Immature natural killer cell (primary cell): ENCODE measurements around the gene TAS2R46. TPM values are rescaled to one million over a fixed set of nuclear protein-coding genes. Genes with fewer than 3 reads are reported as not detected.
A peak's percentile ranks its signal among the peaks of the same experiment; 100 is the strongest.
"Not testable (repeated sequence)": the region's sequence is repeated elsewhere in the genome, so short reads cannot be mapped to it uniquely, and the experiment has no call there.

ENCODE experiments used
- DNase-seq, 3 donors: peaks; one replicate each; pipeline ENCODE4 v3.0.0; 2022; ENCODE audit warnings: mixed read lengths in 1 of 3
- H3K27ac Mint-ChIP-seq, 6 donors: one replicate each; pipeline ENCODE4 v1.8.0; 2020; ENCODE audit warnings: mixed read lengths in 6 of 6, mild to moderate bottlenecking in 5 of 6, inconsistent platforms in 4 of 6, moderate library complexity in 3 of 6
- H3K27me3 Mint-ChIP-seq, 3 donors: one replicate each; pipeline ENCODE4 v1.8.0; 2020 to 2021; ENCODE audit warnings: low read depth in 3 of 3, mild to moderate bottlenecking in 3 of 3, mixed read lengths in 3 of 3, moderate library complexity in 3 of 3, inconsistent platforms in 1 of 3
- H3K36me3 Mint-ChIP-seq, 3 donors: one replicate each; pipeline ENCODE4 v1.8.0; 2020; ENCODE audit warnings: mixed read lengths in 3 of 3, inconsistent platforms in 2 of 3, mild to moderate bottlenecking in 2 of 3
- H3K4me1 Mint-ChIP-seq, 2 donors: one replicate each; pipeline ENCODE4 v1.8.0; 2020; ENCODE audit warnings: inconsistent platforms in 2 of 2, mild to moderate bottlenecking in 2 of 2, mixed read lengths in 2 of 2, moderate library complexity in 1 of 2
- H3K4me3 Mint-ChIP-seq, 5 donors: one replicate each; pipeline ENCODE4 v1.8.0; 2020; ENCODE audit warnings: mild to moderate bottlenecking in 5 of 5, mixed read lengths in 5 of 5, inconsistent platforms in 3 of 5, moderate library complexity in 3 of 5
- H3K9me3 Mint-ChIP-seq, 6 donors: one replicate each; pipeline ENCODE4 v1.8.0; 2020; ENCODE audit warnings: mild to moderate bottlenecking in 6 of 6, mixed read lengths in 6 of 6, inconsistent platforms in 4 of 6, moderate library complexity in 3 of 6
- polyA plus RNA-seq, 3 donors: library from polyadenylated mRNA; unstranded; fragments of 300-500 nt; fragmentation: Illumina TruSeq; gene quantifications; one replicate each; pipeline ENCODE4 v1.2.3, GENCODE V29; 2021

Gene TAS2R46, protein sequence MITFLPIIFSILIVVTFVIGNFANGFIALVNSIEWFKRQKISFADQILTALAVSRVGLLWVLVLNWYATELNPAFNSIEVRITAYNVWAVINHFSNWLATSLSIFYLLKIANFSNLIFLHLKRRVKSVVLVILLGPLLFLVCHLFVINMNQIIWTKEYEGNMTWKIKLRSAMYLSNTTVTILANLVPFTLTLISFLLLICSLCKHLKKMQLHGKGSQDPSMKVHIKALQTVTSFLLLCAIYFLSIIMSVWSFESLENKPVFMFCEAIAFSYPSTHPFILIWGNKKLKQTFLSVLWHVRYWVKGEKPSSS
- polyA plus RNA-seq, result not detected

DNA sequence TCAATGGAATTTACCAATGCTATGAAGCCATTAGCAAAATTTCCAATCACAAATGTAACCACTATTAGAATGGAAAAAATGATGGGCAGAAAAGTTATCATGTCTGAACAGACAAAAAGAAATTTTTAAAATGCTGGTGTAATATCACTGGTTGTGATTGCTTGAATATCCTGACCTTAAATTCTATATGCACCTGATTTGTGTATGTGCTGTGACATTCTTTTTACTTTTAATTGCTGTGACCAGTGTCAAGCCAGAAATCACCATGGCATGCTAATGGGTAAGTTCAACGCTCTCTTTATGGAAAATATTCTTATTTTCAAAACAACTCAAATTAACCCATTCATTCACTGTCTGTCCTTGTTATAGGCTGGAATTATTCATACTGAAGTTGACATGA lies at the start of gene TAS2R46:
Gene TAS2R46 (minus strand): TSS at position 101 of the 400 bp plus-strand sequence. CDS start 0 bp downstream, at position 101.
- H3K27me3 Mint-ChIP-seq, H3K9me3 Mint-ChIP-seq, H3K4me3 Mint-ChIP-seq, DNase-seq, H3K36me3 Mint-ChIP-seq: not testable (repeated sequence)
- peak within 1 kb of the TSS in 4 of 6 donors; percentile 14 to 35 (median 20) for H3K27ac Mint-ChIP-seq
- H3K4me1 Mint-ChIP-seq, result peaks cover 8 to 40% of the 10 kb centered on the region in 2 donors

DNA sequence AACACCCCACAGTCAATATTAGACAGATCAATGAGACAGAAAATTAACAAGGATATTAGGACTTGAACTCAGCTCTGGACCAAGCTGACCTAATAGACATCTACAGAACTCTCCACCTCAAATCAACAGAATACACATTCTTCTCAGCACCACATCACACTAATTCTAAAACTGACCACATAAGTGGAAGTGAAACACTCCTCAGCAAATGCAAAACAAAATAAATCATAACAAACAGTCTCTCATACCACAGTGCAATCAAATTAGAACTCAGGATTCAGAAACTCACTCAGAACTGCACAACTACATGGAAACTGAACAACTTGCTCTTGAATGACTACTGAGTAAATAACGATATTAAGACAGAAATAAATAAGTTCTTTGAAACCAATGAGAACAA lies 49.1 kb upstream of the TAS2R46 start:
- H3K9me3 Mint-ChIP-seq, result peaks cover 0 to 14% (median 11%) of the 10 kb centered on the region in 6 donors
- H3K27ac Mint-ChIP-seq, result peak overlapping the region in 4 of 6 donors; percentile 2 to 62 (median 36)
- peaks cover 54 to 96% of the 10 kb centered on the region in 2 donors for H3K4me1 Mint-ChIP-seq
- H3K4me3 Mint-ChIP-seq, result peak overlapping the region in 2 of 5 donors; percentile 8 to 55
- not testable (repeated sequence) for DNase-seq, H3K27me3 Mint-ChIP-seq
- H3K36me3 Mint-ChIP-seq, result peaks cover 10 to 30% (median 12%) of the 10 kb centered on the region in 3 donors

DNA sequence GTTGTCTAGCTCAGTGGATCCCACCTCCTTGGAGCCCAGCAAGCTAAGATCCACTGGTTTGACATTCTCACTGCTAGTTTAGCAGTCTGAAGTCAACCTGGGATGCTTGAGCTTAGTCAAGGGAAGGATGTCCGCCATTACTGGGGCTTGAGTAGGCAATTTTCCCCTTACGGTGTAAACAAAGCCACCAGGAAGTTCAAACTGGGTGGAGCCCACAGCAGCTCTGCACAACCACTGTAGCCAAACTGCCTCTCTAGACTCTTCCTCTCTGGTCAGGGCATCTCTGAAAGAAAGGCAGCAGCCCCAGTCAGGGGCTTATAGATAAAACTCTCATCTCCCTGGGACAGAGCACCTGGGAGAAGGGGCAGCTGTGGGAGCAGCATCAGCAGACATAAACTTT lies 46.8 kb upstream of the TAS2R46 start:
- H3K4me1 Mint-ChIP-seq, result peaks cover 53 to 79% of the 10 kb centered on the region in 2 donors
- peaks cover 0 to 3% (median 2%) of the 10 kb centered on the region in 3 donors for H3K27me3 Mint-ChIP-seq
- peak overlapping the region; percentile 46 to 85 (median 70) for H3K4me3 Mint-ChIP-seq
- peaks cover 0 to 14% (median 11%) of the 10 kb centered on the region in 6 donors for H3K9me3 Mint-ChIP-seq
- H3K27ac Mint-ChIP-seq, result peak overlapping the region; percentile 8 to 82 (median 65)
- H3K36me3 Mint-ChIP-seq, result peaks cover 10 to 30% (median 16%) of the 10 kb centered on the region in 3 donors
- DNase-seq, result no peak

DNA sequence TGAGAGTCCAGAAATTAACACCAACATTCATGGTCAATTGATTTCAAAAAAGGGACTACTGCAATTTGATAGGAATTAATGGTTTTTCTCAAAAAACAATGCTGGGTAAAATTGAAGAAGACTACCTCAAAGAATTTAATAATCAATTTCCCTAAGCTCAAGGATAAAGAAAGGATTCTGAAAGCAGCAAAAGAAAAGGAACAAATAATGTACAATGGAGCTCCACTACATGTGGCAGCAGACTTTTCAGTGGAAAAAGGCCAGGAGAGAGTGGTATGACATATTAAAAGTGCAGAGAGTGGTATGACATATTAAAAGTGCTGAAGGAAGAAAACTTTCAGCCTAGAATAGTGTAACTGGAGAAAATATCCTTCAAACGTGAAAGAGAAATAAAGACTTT lies 45.6 kb upstream of the TAS2R46 start:
- peak overlapping the region in 3 of 6 donors; percentile 0 to 60 (median 30) for H3K27ac Mint-ChIP-seq
- peaks cover 49 to 72% of the 10 kb centered on the region in 2 donors for H3K4me1 Mint-ChIP-seq
- peak overlapping the region in 2 of 5 donors; percentile 17 to 41 for H3K4me3 Mint-ChIP-seq
- no peak for DNase-seq
- H3K27me3 Mint-ChIP-seq, result peaks cover 0 to 3% (median 2%) of the 10 kb centered on the region in 3 donors
- peaks cover 0 to 16% (median 11%) of the 10 kb centered on the region in 6 donors for H3K9me3 Mint-ChIP-seq
- H3K36me3 Mint-ChIP-seq, result peaks cover 10 to 24% (median 13%) of the 10 kb centered on the region in 3 donors

DNA sequence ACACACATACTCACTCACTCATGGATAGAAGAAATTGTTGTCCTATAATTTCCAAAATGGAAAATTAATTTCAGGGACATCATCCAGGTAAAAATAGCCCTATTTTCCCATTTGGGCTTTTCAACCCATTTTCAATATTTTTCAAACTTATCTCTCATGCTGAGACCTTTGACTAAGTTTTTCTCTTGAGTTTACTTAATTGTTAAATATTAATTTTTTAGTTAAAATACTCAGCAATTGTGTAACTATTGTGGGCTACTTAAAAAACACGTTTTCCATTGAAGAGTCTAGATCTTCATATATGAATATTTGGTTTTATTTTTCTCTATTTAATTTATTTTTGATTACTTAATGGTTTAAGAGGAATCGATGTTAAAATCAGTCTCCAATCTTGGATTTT lies 44.2 kb upstream of the TAS2R46 start:
- H3K4me1 Mint-ChIP-seq, result peaks cover 42 to 60% of the 10 kb centered on the region in 2 donors
- no peak overlapping the region for H3K4me3 Mint-ChIP-seq
- peaks cover 4 to 13% (median 9%) of the 10 kb centered on the region in 3 donors for H3K36me3 Mint-ChIP-seq
- H3K27me3 Mint-ChIP-seq, result peaks cover 0 to 3% (median 1%) of the 10 kb centered on the region in 3 donors
- peak overlapping the region in 1 of 6 donors; percentile 35 for H3K27ac Mint-ChIP-seq
- no peak for DNase-seq
- H3K9me3 Mint-ChIP-seq, result peaks cover 0 to 16% (median 8%) of the 10 kb centered on the region in 6 donors

DNA sequence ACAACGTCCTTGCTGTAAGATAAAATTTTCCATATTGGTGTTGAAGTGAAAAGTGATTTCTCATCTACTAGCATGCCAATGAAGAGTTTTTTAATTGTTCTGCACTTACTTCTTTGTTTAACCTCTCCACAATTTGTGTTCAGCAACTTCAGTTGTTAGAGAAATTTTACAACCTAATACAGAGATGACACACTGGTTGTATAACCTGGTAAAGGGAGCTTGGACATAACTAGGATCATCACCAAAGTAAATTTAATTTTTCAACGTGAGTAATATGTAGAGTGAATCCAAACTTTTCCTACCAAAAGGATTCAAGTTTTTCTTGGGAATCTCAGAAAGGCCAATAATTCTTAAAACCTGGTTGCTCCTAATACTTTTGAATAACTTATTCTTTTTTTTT lies 43.5 kb upstream of the TAS2R46 start:
- Mint-ChIP-seq H3K27me3 (peaks cover 0 to 3% (median 0%) of the 10 kb centered on the region in 3 donors), H3K4me3 (no peak overlapping the region), H3K36me3 (peaks cover 0 to 6% (median 6%) of the 10 kb centered on the region in 3 donors), H3K4me1 (peaks cover 35 to 52% of the 10 kb centered on the region in 2 donors), H3K27ac (no peak overlapping the region), H3K9me3 (peaks cover 0 to 13% (median 3%) of the 10 kb centered on the region in 6 donors)
- DNase-seq, result no peak

DNA sequence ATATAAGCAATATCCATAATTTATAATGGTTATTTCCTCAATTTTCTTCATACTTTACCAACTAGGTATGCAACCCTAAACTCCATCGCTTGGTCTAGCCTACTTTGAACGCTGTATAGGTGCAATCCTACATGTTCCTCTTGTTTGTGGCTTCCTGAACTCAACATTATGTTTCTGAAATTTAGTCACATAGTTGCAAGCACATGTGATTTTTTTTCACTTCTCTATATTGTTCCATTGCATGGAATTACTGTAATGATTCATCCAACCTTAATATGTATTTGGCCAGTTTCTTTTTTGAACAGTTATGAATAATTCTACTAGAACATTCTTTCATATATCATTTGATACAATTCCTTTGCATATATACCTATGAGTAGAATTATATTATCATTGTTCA lies 32.8 kb upstream of the TAS2R46 start:
- H3K4me3 Mint-ChIP-seq, DNase-seq, H3K36me3 Mint-ChIP-seq, H3K27me3 Mint-ChIP-seq, H3K4me1 Mint-ChIP-seq, H3K27ac Mint-ChIP-seq, H3K9me3 Mint-ChIP-seq: not testable (repeated sequence)

DNA sequence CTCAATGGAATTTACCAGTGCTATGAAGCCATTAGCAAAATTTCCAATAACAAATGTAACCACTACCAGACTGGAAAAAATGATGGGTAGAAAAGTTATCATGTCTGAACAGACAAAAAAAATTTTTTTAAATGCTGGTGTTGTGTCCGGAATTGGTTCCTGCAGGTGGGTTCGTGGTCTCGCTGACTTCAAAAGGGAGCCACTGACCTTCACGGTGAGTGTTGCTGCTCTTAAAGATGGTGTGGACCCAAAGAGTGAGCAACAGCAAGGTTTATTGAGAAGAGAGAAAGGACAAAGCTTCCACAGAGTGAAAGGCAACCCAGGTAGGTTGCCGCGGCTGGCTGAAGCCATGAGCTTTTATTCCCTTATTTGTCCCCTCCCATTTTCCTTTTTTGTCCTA lies 30.0 kb upstream of the TAS2R46 start, which contains the start of gene TAS2R43:
Gene TAS2R43 (minus strand): TSS at position 186 of the 400 bp plus-strand sequence. CDS start 84 bp downstream, at position 102.
- no peaks in the 10 kb centered on the region for H3K9me3 Mint-ChIP-seq
- no peak within 1 kb of the TSS for H3K27ac Mint-ChIP-seq
- H3K27me3 Mint-ChIP-seq, result no peaks in the 10 kb centered on the region
- DNase-seq, result no peak
- no peak within 1 kb of the TSS for H3K4me3 Mint-ChIP-seq
- H3K4me1 Mint-ChIP-seq, result peaks cover 0 to 1% of the 10 kb centered on the region in 2 donors
- no peaks in the 10 kb centered on the region for H3K36me3 Mint-ChIP-seq

DNA sequence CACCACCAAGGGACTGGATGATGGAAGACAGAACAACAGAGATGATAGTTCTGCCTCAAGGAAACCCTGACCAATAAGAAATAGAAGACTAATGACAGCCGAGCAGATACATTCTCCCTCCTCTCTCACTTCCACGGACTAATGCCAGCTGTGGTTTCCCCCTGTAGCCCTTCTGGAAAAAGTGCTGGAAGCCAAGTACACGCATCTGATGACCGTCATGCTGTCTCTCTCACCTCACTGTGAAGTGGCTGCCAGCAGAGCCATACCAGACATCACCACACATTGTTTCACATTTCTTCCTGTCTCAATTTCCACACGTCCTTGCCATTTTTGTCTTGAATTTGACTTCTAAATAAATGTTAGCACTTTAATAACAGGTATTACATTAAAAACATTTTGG lies 27.2 kb upstream of the TAS2R46 start:
- no peaks in the 10 kb centered on the region for H3K27me3 Mint-ChIP-seq
- H3K36me3 Mint-ChIP-seq, result peaks cover 0 to 1% (median 0%) of the 10 kb centered on the region in 3 donors
- no peak for DNase-seq
- H3K4me1 Mint-ChIP-seq, result peaks cover 0 to 1% of the 10 kb centered on the region in 2 donors
- no peak overlapping the region for H3K27ac Mint-ChIP-seq
- H3K9me3 Mint-ChIP-seq, result peaks cover 0 to 2% (median 0%) of the 10 kb centered on the region in 6 donors
- H3K4me3 Mint-ChIP-seq, result no peak overlapping the region

DNA sequence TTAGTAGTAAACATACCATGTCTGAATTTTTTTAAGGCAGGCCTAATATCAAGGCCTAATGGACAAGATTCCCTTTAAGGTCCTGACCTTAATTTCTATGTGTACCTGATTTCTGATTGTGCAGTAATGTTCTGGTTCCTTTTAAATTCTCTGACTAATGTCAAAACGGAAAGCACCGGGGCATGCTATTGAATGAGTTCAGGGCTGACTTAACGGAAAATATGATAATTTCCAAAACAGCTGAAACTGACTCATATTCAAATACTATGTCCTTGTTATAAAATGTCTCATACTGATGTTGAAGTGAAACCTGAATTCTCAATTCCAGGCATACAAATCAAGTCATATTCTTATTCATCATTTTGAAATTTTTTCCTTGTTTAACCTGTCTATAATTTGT lies 23.3 kb upstream of the TAS2R46 start:
- DNase-seq, result no peak
- H3K9me3 Mint-ChIP-seq, result peaks cover 0 to 11% (median 7%) of the 10 kb centered on the region in 6 donors
- no peaks in the 10 kb centered on the region for H3K4me1 Mint-ChIP-seq
- no peak overlapping the region for H3K4me3 Mint-ChIP-seq
- H3K36me3 Mint-ChIP-seq, result peaks cover 3 to 8% (median 8%) of the 10 kb centered on the region in 3 donors
- H3K27me3 Mint-ChIP-seq, result no peaks in the 10 kb centered on the region
- H3K27ac Mint-ChIP-seq, result no peak overlapping the region

DNA sequence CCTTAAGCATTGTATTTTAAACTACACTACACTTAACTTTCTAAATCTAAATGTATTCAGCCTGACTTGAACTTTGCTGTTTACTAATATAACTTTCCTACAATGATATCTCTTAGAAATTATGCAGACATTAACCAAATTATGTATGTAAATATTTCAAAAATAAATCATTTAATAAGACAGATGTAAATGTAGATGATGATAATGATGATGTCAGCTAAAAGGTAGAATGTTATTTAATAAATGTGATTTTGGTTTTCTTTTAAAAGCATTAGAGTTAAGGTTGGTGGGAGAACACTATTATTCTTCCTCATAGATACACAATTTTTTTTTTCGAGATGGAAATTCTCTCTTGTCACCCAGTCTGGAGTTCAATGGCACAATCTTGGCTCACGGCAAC lies 19.9 kb upstream of the TAS2R46 start:
- Mint-ChIP-seq H3K36me3 (peaks cover 3 to 10% (median 8%) of the 10 kb centered on the region in 3 donors), H3K27ac (no peak overlapping the region), H3K4me1 (no peaks in the 10 kb centered on the region), H3K27me3 (no peaks in the 10 kb centered on the region), H3K4me3 (no peak overlapping the region), H3K9me3 (peaks cover 0 to 13% (median 7%) of the 10 kb centered on the region in 6 donors)
- DNase-seq, result no peak

DNA sequence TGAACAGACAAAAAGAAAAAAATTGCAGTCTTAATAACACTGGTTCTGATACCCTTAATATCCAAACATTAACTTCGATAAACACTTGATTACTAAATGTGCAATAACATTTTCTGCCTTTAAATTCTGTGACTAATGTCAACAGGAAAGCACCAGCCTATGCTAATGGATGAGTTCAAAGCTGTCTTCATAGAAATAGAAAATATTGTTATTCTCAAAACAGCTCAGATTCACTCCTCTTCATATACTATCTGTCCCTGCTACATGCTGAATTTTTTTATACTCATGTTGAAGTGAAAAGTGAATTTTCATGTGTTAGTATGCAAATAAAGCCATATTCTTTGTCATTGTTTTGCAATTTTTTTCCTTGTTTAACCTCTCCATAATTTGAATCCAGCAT lies 16.2 kb upstream of the TAS2R46 start:
- Mint-ChIP-seq H3K36me3 (peaks cover 3 to 10% (median 5%) of the 10 kb centered on the region in 3 donors), H3K27me3 (no peaks in the 10 kb centered on the region), H3K4me3 (no peak overlapping the region), H3K4me1 (peaks cover 2 to 6% of the 10 kb centered on the region in 2 donors), H3K27ac (no peak overlapping the region), H3K9me3 (peaks cover 0 to 10% (median 5%) of the 10 kb centered on the region in 6 donors)
- no peak for DNase-seq

DNA sequence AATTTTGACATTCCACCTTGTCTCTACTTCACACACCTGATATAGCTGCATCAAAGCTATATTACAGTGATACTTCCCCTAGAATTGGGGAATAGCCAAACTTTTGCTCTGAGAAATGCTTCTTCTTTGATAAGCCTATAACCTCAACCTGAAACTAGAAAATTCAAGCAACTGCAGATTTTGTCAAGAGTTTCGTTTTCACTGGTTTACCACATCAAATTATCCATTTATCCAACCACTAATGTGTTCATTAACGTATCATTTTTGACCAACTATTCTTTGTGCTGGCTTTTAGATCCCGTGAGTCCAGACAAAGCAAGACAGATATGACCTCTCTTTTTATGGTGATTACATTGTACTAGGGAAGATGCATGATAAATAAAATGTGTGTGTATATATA lies 13.5 kb upstream of the TAS2R46 start:
- Mint-ChIP-seq H3K9me3 (peaks cover 0 to 4% (median 0%) of the 10 kb centered on the region in 6 donors), H3K36me3 (peaks cover 0 to 4% (median 0%) of the 10 kb centered on the region in 3 donors), H3K4me3 (no peak overlapping the region), H3K27ac (no peak overlapping the region), H3K4me1 (peaks cover 2 to 8% of the 10 kb centered on the region in 2 donors), H3K27me3 (no peaks in the 10 kb centered on the region)
- no peak for DNase-seq

DNA sequence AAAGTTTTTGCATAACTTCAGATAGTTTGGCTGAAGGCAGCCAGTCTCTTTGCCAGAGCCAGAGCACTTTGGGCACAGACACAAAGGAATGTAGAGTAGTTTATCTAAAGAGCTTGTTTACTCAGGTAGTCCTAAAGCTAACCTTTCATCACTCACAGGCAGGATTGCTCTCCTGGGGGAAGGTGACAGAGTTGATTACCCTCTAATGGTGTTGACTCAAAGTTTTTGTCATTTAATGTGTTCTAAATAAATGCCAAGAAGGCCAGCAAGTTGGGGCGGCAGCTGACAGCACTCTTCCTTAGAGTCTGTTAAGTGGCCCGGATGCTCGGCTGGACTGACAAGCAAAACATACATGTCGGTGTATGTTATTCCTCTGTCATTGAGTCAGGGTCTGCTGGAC lies 9.3 kb upstream of the TAS2R46 start:
- no peaks in the 10 kb centered on the region for H3K36me3 Mint-ChIP-seq
- H3K27me3 Mint-ChIP-seq, result peaks cover 0 to 2% (median 0%) of the 10 kb centered on the region in 3 donors
- no peak overlapping the region for H3K4me3 Mint-ChIP-seq
- H3K9me3 Mint-ChIP-seq, result no peaks in the 10 kb centered on the region
- peaks cover 2 to 12% of the 10 kb centered on the region in 2 donors for H3K4me1 Mint-ChIP-seq
- no peak overlapping the region for H3K27ac Mint-ChIP-seq
- no peak for DNase-seq
